Mesodermal cell (in vitro differentiated cells): ENCODE measurements around the gene ARSG.
"Not testable (repeated sequence)": the region's sequence is repeated elsewhere in the genome, so short reads cannot be mapped to it uniquely, and the experiment has no call there.

Source experiments
- H3K27ac ChIP-seq: 2 replicates; pipeline ENCODE4 v1.7.0; 2013; ENCODE audit warnings: mild to moderate bottlenecking, low read depth, low read length, moderate library complexity; ENCODE audit not compliant: severe bottlenecking
- H3K36me3 ChIP-seq: 2 replicates; pipeline ENCODE4 v1.7.1; 2013; ENCODE audit warnings: mild to moderate bottlenecking, low read length, moderate library complexity; ENCODE audit not compliant: control insufficient read depth, insufficient read depth
- H3K4me1 ChIP-seq: one replicate; pipeline ENCODE4 v1.7.1; 2013; ENCODE audit warnings: mild to moderate bottlenecking, low read length; ENCODE audit not compliant: insufficient read depth, control insufficient read depth, poor library complexity, severe bottlenecking
- H3K4me3 ChIP-seq: 2 replicates; pipeline ENCODE4 v1.7.0; 2013; ENCODE audit warnings: low read length, control low read depth, mild to moderate bottlenecking; ENCODE audit not compliant: insufficient read depth, poor library complexity, severe bottlenecking; ENCODE audit errors: extremely low read depth
- H3K9me3 ChIP-seq: 2 replicates; pipeline ENCODE4 v1.7.1; 2013; ENCODE audit warnings: mild to moderate bottlenecking, low read length, moderate library complexity; ENCODE audit not compliant: control insufficient read depth
- WGBS, 2 experiments: methylation state at CpG; one replicate each; pipeline ENCODE4 v1.1.5; 2013; ENCODE audit warnings: missing lambda C conversion rate in 2 of 2; ENCODE audit not compliant: insufficient coverage in 2 of 2; 5-methylcytosine and 5-hydroxymethylcytosine counted together

The ARSG gene

GRCh38 chr17:68376178-68376577, 84.9 kb downstream of the ARSG start:
- peaks cover 20% of the 10 kb centered on the region for H3K4me1 ChIP-seq
- H3K36me3 ChIP-seq, H3K9me3 ChIP-seq, H3K4me3 ChIP-seq, H3K27ac ChIP-seq: not testable (repeated sequence)
- 92 to 100% methylated on average over 2 of the region's 2 CpGs for WGBS, 2 experiments

GRCh38 chr17:68377771-68378267, 86.5 kb downstream of the ARSG start:
- peaks cover 20% of the 10 kb centered on the region for H3K4me1 ChIP-seq
- H3K9me3 ChIP-seq = no peaks in the 10 kb centered on the region
- no peak overlapping the region for H3K4me3 ChIP-seq
- H3K27ac ChIP-seq = peak overlapping the region; percentile 64
- H3K36me3 ChIP-seq = no peaks in the 10 kb centered on the region
- WGBS, 2 experiments = 64 to 68% methylated on average over 3 to 7 of the region's 8 CpGs

DNA sequence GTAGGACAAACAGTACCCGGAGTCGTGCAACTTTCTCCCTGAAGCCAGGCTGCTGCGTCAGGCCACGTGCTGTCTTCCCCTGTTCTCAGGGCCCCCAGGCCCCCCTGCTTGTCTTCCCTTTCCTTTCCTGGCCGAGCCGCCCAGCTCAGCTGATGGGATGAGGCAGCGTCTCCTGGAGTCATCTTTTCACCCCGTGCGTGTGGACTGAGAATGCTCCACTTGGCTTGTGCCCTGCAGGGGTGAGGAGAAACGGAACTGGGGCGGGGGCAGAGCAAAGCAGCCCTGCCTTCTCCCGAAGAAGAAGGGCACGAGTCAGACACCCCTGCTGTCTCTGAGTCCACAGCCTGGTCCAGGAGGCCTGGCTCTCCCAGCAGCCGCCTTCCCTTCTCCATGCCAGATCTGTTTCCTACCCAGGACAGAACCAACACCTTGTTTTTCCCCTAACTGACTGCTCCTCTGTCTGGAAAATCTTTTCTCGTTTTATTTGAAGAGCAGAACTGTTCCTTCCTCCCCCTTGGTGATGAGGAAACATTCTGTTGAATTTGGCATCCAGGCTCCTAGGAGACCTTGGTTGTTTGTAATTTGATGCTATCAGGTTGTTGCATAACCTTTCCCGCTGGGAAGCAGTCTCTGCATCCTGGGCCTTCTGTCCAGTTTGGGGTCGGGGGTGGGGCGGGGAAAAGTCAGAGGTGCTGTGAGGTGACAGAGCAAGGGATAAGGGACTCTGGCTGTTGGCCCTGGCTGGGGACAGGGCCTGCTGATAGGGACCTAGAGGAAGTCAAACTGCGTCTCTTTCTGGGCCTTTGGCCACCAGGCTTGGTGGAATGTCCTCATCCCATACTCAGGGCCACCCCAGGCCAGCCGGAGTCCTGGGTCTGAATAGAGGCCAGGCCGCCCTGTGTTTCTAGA, 87.2 kb downstream of the ARSG start:
- Histone ChIP-seq H3K9me3 (no peaks in the 10 kb centered on the region), H3K4me3 (no peak overlapping the region), H3K36me3 (no peaks in the 10 kb centered on the region), H3K4me1 (peaks cover 20% of the 10 kb centered on the region), H3K27ac (peak overlapping the region; percentile 64)
- WGBS, 2 experiments = 36 to 42% methylated on average over 11 to 14 of the region's 21 CpGs

GRCh38 chr17:68379177-68379510, 87.8 kb downstream of the ARSG start:
- no peak overlapping the region for H3K4me3 ChIP-seq
- 92 to 100% methylated on average over 2 of the region's 3 CpGs for WGBS, 2 experiments
- no peak overlapping the region for H3K27ac ChIP-seq
- H3K4me1 ChIP-seq = peaks cover 24% of the 10 kb centered on the region
- H3K36me3 ChIP-seq = no peaks in the 10 kb centered on the region
- H3K9me3 ChIP-seq = no peaks in the 10 kb centered on the region

- no peaks in the 10 kb centered on the region for H3K9me3 ChIP-seq
- H3K27ac ChIP-seq = no peak overlapping the region
- no peaks in the 10 kb centered on the region for H3K36me3 ChIP-seq
- WGBS, 2 experiments = 93 to 97% methylated on average over 7 to 8 of the region's 11 CpGs
- no peak overlapping the region for H3K4me3 ChIP-seq
- H3K4me1 ChIP-seq = peaks cover 30% of the 10 kb centered on the region
These were observed 88.7 kb downstream of the ARSG start for GRCh38 chr17:68379692-68380677.

GRCh38 chr17:68381076-68381900, 90.0 kb downstream of the ARSG start:
- Histone ChIP-seq H3K9me3 (no peaks in the 10 kb centered on the region), H3K4me1 (peaks cover 30% of the 10 kb centered on the region), H3K36me3 (no peaks in the 10 kb centered on the region), H3K27ac (no peak overlapping the region), H3K4me3 (no peak overlapping the region)
- WGBS, 2 experiments = 87 to 93% methylated on average over 8 to 9 of the region's 15 CpGs

GRCh38 chr17:68382582-68383085, 91.3 kb downstream of the ARSG start:
- Histone ChIP-seq H3K4me1 (peaks cover 26% of the 10 kb centered on the region), H3K36me3 (no peaks in the 10 kb centered on the region), H3K9me3 (no peaks in the 10 kb centered on the region), H3K4me3 (no peak overlapping the region), H3K27ac (no peak overlapping the region)
- WGBS, 2 experiments = 83 to 88% methylated on average over 1 to 2 of the region's 3 CpGs

GRCh38 chr17:68383120-68383442, 91.8 kb downstream of the ARSG start:
- Histone ChIP-seq H3K36me3 (no peaks in the 10 kb centered on the region), H3K27ac (no peak overlapping the region), H3K9me3 (no peaks in the 10 kb centered on the region), H3K4me3 (no peak overlapping the region), H3K4me1 (peaks cover 21% of the 10 kb centered on the region)
- 89 to 96% methylated on average over 2 to 4 of the region's 4 CpGs for WGBS, 2 experiments

- Histone ChIP-seq H3K4me1 (peaks cover 15% of the 10 kb centered on the region), H3K9me3 (no peaks in the 10 kb centered on the region), H3K36me3 (no peaks in the 10 kb centered on the region), H3K4me3 (no peak overlapping the region), H3K27ac (peak overlapping the region; percentile 75)
- WGBS, 2 experiments = 84 to 87% methylated on average over 9 to 12 of the region's 16 CpGs
These were observed 92.4 kb downstream of the ARSG start for GRCh38 chr17:68383443-68384321.
